HepG2 (cell line): ENCODE data around the gene RRP12. TPM values are rescaled to one million over a fixed set of nuclear protein-coding genes. Genes with fewer than 3 reads are reported as not detected.
A peak's percentile ranks its signal among the peaks of the same experiment; 100 is the strongest.

Experiments used
- ATAC-seq: fragments of 200-7000 bp; cut with Tn5 transposase; 3 replicates; pipeline ENCODE4 v1.9.1; 2020; ENCODE audit warnings: mild to moderate bottlenecking, moderate library complexity
- BruUV-seq: library from RNA; stranded (reverse); fragments of 400-500 nt; replicated peaks from 2 replicates; lab custom pipeline; 2021; lab: Mats Ljungman, UMichigan
- CTCF ChIA-PET: fragments of 300-600 bp; formaldehyde crosslinking; extraction: SDS; loops from one replicate; lab custom pipeline; 2021; ENCODE audit warnings: low total read pairs, inconsistent platforms, low intra/inter-chr PET ratio; lab: Yijun Ruan, JAX
- POLR2A ChIA-PET: fragments of 350-600 bp; sonication (Branson Sonifier 250); formaldehyde crosslinking; loops from one replicate; lab custom pipeline; 2020; ENCODE audit warnings: antibody characterized with exemption, inconsistent platforms; lab: Yijun Ruan, JAX
- DNase-seq: peaks from one replicate; pipeline ENCODE4 v3.0.0-alpha.2; 2015; ENCODE audit warnings: low spot score
- FAIRE-seq: peaks from 3 replicates; lab custom pipeline; 2011; peaks lifted over from hg19 to GRCh38; lab: Jason Lieb, UNC
- H2AFZ ChIP-seq: one replicate; pipeline ENCODE4 v1.6.1; 2011; ENCODE audit warnings: low read length, inconsistent platforms
- H3K27ac ChIP-seq: fragments of 300-600 bp; 3 replicates; pipeline ENCODE4 v1.8.0; 2011; ENCODE audit warnings: mixed run types, mild to moderate bottlenecking, mixed read lengths, low read length, inconsistent platforms; ENCODE audit not compliant: insufficient read depth; ENCODE audit errors: extremely low read length
- H3K27me3 ChIP-seq, 2 experiments: fragments of 200-600 bp in 1 of 2; 2 replicates in 1 of 2; 3 replicates in 1 of 2; pipeline versions ENCODE4 v1.6.0 to v1.8.0; 2011; ENCODE audit warnings: low read length in 2 of 2, mild to moderate bottlenecking in 2 of 2, moderate library complexity in 2 of 2, inconsistent platforms in 1 of 2; ENCODE audit not compliant: insufficient read depth in 2 of 2, control insufficient read depth in 1 of 2
- H3K36me3 ChIP-seq, 2 experiments: fragments of 200-600 bp in 1 of 2; replicated peaks in 1 of 2; 2 replicates in 1 of 2; 3 replicates in 1 of 2; pipeline versions ENCODE4 v1.5.1 to v1.8.0; 2011; ENCODE audit warnings: low read length in 2 of 2, inconsistent platforms in 1 of 2; ENCODE audit not compliant: insufficient read depth in 2 of 2, control insufficient read depth in 1 of 2
- H3K4me1 ChIP-seq: 2 replicates; pipeline ENCODE4 v1.5.1; 2012; ENCODE audit warnings: low read length, inconsistent platforms; ENCODE audit not compliant: insufficient read depth
- H3K4me2 ChIP-seq: 2 replicates; pipeline ENCODE4 v1.6.0; 2011; ENCODE audit warnings: low read depth, low read length, inconsistent platforms
- H3K4me3 ChIP-seq, 3 experiments: fragments of 200-600 bp in 1 of 3; sonication (generic), shearing (Covaris generic) in 1 of 3; replicated peaks in 1 of 3; 2 replicates each; pipeline ENCODE4 v1.5.1; 2011 to 2016; ENCODE audit warnings: low read length in 3 of 3, inconsistent platforms in 2 of 3, low read depth in 2 of 3, mild to moderate bottlenecking in 2 of 3, control low read depth in 1 of 3, mixed read lengths in 1 of 3; ENCODE audit not compliant: insufficient read depth in 1 of 3
- H3K79me2 ChIP-seq: one replicate; pipeline ENCODE4 v1.6.1; 2011; ENCODE audit warnings: low read length, inconsistent platforms; ENCODE audit not compliant: insufficient read depth
- H3K9ac ChIP-seq: 2 replicates; pipeline ENCODE4 v1.6.0; 2011; ENCODE audit warnings: mild to moderate bottlenecking, low read depth, low read length, inconsistent platforms; ENCODE audit not compliant: insufficient read depth
- H3K9me3 ChIP-seq: 2 replicates; pipeline ENCODE4 v1.5.1; 2012; ENCODE audit warnings: mild to moderate bottlenecking, low read length
- H4K20me1 ChIP-seq: 2 replicates; pipeline ENCODE4 v1.6.0; 2011; ENCODE audit warnings: inconsistent platforms, mild to moderate bottlenecking, low read length, moderate library complexity; ENCODE audit not compliant: insufficient read depth
- GATA4 ChIP-seq: sonication (generic); IDR thresholded peaks from 2 replicates; pipeline ENCODE4 v1.6.1; 2016; ENCODE audit warnings: antibody characterized with exemption, low read depth, borderline replicate concordance
- MED8 ChIP-seq: sonication (generic); formaldehyde crosslinking; IDR thresholded peaks from 2 replicates; pipeline ENCODE4 v1.8.1; 2023; ENCODE audit warnings: mild to moderate bottlenecking, missing genetic modification reagents; ENCODE audit not compliant: insufficient replicate concordance
- PRDM4 ChIP-seq: sonication (generic); formaldehyde crosslinking; IDR thresholded peaks from 2 replicates; pipeline ENCODE4 v1.9.0; 2021; ENCODE audit warnings: missing genetic modification reagents, borderline replicate concordance
- SIX4 ChIP-seq: sonication (generic); formaldehyde crosslinking; IDR thresholded peaks from 2 replicates; pipeline ENCODE4 v1.4.0; 2020; ENCODE audit warnings: missing genetic modification reagents
- TERF1 ChIP-seq: sonication (generic); formaldehyde crosslinking; IDR thresholded peaks from 2 replicates; pipeline ENCODE4 v1.8.0; 2022; ENCODE audit warnings: mild to moderate bottlenecking, missing genetic modification reagents, moderate library complexity
- ZNF318 ChIP-seq: sonication (generic); formaldehyde crosslinking; IDR thresholded peaks from 2 replicates; pipeline ENCODE4 v1.4.0; 2020; ENCODE audit warnings: mild to moderate bottlenecking, missing genetic modification reagents
- ZNF333 ChIP-seq: sonication (generic); formaldehyde crosslinking; IDR thresholded peaks from 2 replicates; pipeline ENCODE4 v1.4.0; 2020; ENCODE audit warnings: mild to moderate bottlenecking, missing genetic modification reagents, borderline replicate concordance
- ZNF691 ChIP-seq: sonication (generic); formaldehyde crosslinking; IDR thresholded peaks from 2 replicates; pipeline ENCODE4 v1.4.0; 2020; ENCODE audit warnings: missing genetic modification reagents, low read depth, mild to moderate bottlenecking, borderline replicate concordance
- WGBS: methylation state at CpG from one replicate; pipeline ENCODE4 v1.1.6; 2017; ENCODE audit warnings: low lambda C conversion rate; 5-methylcytosine and 5-hydroxymethylcytosine counted together
- in situ Hi-C: cut with HindIII; loops from 2 replicates; pipeline ENCODE4 v1.10.0; 2017; ENCODE audit warnings: low pct_unique_long_range_greater_than_20kb; ENCODE audit not compliant: extremely low pct_ligation_motif_present
- intact Hi-C: fragments of 100-400 bp; cut with micrococcal nuclease; formaldehyde crosslinking; loops from one replicate; pipeline ENCODE4 v1.10.0; 2022; ENCODE audit not compliant: unreplicated experiment
- polyA plus RNA-seq, 8 experiments: library from polyadenylated mRNA; depleted of rRNA in 3 of 8; stranded (reverse) in 7 of 8; unstranded in 1 of 8; fragments of >200 nt; fragmentation: Illumina TruSeq in 4 of 8; extraction: Trizol in 4 of 8; gene quantifications; 2 replicates each; pipeline versions ENCODE4 v1.2.1 to v1.2.3, GENCODE V29; 2011 to 2016; ENCODE audit warnings: low read depth in 4 of 8, missing spikeins in 1 of 8, mixed read lengths in 1 of 8; ENCODE audit not compliant: insufficient read depth in 1 of 8
- total RNA-seq, 5 experiments: library from RNA; depleted of rRNA; stranded (reverse); fragments of >200 nt; fragmentation: Illumina TruSeq; extraction: Trizol; gene quantifications; 2 replicates each; pipeline ENCODE4 v1.2.3, GENCODE V29; 2016; ENCODE audit warnings: low read depth in 1 of 5

The RRP12 gene
- total and polyA plus RNA-seq, 2 of the 13 experiments (the other 11 are each of a cell fraction or from before 2014, with no cell fraction given) = 13.2 to 39.4 TPM

- no peaks in the 10 kb centered on the region for H4K20me1 ChIP-seq
- no peak overlapping the region for H3K27ac ChIP-seq
- ChIA-PET POLR2A (interaction anchor here (1.1 kb wide), 1 partner anchor 20 kb away, joined by 3 read pairs; no protein-coding TSS in a partner anchor), CTCF (no interaction called here)
- H3K4me1 ChIP-seq = peaks cover 31% of the 10 kb centered on the region
- in situ Hi-C loops (no loop called here), intact Hi-C loops (no loop called here)
- H3K79me2 ChIP-seq = no peaks in the 10 kb centered on the region
- no TSS peak for BruUV-seq
- H2AFZ ChIP-seq = no peak overlapping the region
- no peaks in the 10 kb centered on the region for H3K36me3 ChIP-seq
- no peaks in the 10 kb centered on the region for H3K27me3 ChIP-seq
- no peak for FAIRE-seq
- no peaks in the 10 kb centered on the region for H3K9me3 ChIP-seq
- no peak overlapping the region for H3K9ac ChIP-seq
- 58% methylated on average over 1 of the region's 1 CpG for WGBS
- H3K4me2 ChIP-seq = peak overlapping the region; percentile 16; the same call in 1 of the 2 replicates
- DNase-seq = no peak
- ATAC-seq = peak; percentile 20
- H3K4me3 ChIP-seq = no peak overlapping the region
- TF ChIP-seq ZNF333 (CRISPR knock-in tag) (no peak), ZNF318 (CRISPR knock-in tag) (no peak), TERF1 (CRISPR knock-in tag) (no peak), PRDM4 (CRISPR knock-in tag) (no peak), ZNF691 (CRISPR knock-in tag) (no peak), MED8 (CRISPR knock-in tag) (no peak), SIX4 (CRISPR knock-in tag) (no peak), GATA4 (no peak)
Measured at GRCh38 chr10:97307441-97307840, 93.7 kb downstream of the RRP12 start.
